ENCODE data around the gene FADS1. TPM values are rescaled to one million over a fixed set of nuclear protein-coding genes. Genes with fewer than 3 reads are reported as not detected.

FADS1 gene
- total and polyA plus RNA-seq, 8 donors: 1.8 to 56.5 (median 11.7) TPM; not detected in 1

DNA sequence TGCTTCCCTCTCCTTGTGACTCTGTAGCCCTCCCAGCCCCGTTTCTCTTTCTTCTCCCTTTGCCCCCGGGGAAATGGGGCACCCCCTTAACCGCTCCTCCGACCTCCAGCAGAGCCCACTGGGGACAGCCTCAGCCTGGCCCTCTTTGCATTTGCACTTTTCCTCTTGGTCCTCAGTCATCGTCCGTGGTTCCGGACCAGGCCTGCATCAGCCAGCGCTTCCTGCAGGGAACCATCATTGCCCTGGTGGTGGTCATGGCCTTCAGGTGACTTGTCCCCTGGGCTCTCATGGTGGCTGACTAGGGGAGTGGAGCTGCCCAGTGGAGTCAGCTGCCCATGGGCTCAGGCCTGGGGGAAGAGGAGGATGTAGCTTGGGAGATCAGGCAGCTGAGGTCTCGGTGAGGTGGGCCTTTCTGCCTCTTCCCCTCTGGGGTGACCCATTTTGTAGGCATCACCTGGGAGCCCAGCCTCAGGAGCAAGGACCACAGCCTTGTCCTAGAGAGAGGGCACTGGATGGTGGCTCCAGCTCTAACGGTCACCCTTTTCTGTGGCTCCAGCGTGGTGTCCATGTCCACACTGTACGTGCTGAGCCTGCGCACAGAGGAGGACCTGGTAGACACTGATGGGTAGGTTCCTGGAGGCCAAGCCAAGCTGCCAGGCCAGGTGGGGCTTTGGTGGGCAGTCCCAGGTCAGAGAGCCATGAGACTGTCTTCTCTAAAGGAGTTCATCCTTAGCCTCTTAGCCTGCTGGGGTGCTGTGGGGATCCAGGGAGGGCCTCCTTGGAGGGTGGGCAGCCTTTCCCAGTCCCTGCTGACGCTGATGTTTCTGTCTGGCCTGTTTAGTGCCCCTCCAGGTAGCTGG lies 36.9 kb downstream of the FADS1 start:
- TF ChIP-seq POLR2A (IDR thresholded peaks at IDR 0.05): no peak
- no peak for TF ChIP-seq POLR2AphosphoS5 (IDR thresholded peaks at IDR 0.05)
- no peak for DNase-seq
- intact Hi-C loops (cut with DNase I; ENCODE audit: low total_unique reads): no loop called here

DNA sequence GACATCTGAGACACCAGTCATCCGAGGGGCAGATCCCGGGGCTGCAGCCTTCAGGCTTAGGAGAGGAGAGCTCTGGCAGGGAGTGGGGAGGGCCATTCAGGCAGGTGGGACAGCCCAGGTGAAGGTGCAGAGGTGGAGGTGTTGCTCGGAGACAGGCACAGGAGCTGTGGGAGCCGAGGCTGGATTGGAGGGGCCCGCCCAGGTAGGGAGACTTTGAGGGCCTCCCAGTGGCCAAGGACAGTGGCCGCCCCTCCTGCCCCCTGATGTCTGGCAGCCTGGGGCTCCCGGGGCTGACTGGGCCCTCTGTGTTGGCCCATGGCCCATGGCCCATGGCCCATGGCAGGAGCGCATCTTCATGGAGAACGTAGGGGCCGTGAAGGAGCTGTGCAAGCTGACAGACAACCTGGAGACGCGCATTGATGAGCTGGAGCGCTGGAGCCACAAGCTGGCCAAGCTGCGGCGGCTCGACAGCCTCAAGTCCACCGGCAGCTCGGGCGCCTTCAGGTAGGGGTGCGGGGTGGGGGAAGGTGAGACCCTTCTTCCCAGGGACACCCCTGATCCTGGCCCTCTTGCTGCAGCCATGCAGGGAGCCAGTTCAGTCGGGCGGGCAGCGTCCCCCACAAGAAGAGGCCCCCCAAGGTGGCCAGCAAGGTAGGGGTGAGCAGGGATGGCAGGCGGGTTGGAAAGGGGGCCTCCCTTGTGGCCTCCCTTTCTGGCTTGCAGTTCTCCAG lies 37.7 kb downstream of the FADS1 start:
- Histone ChIP-seq H3K4me1 (peaks cover 17 to 38% (median 35%) of the 10 kb centered on the region in 4 donors), H3K27me3 (no peaks in the 10 kb centered on the region), H3K4me3 (no peak overlapping the region), H3K36me3 (peaks cover 34 to 75% (median 71%) of the 10 kb centered on the region in 4 donors), H3K27ac (peak overlapping the region in 2 of 5 donors; percentile 24 to 43), H3K9me3 (no peaks in the 10 kb centered on the region)
- no peak for DNase-seq
- 82 to 91% (median 88%) methylated on average over 10 to 24 of the region's 24 CpGs for WGBS, 5 donors
- intact Hi-C loops (cut with DNase I; ENCODE audit: low total_unique reads): no loop called here
- TF ChIP-seq CTCF (IDR thresholded peaks at IDR 0.05): no peak
- TF ChIP-seq POLR2A (IDR thresholded peaks at IDR 0.05): no peak
- TF ChIP-seq POLR2AphosphoS5 (IDR thresholded peaks at IDR 0.05): no peak
- no peak for TF ChIP-seq EP300 (IDR thresholded peaks at IDR 0.05)

More for the DNA sequence above, 36.9 kb downstream of the FADS1 start:
- Histone ChIP-seq H3K27ac (peak overlapping the region in 1 of 5 donors; percentile 22), H3K4me1 (peaks cover 17 to 32% (median 28%) of the 10 kb centered on the region in 4 donors), H3K9me3 (no peaks in the 10 kb centered on the region), H3K4me3 (no peak overlapping the region), H3K36me3 (peaks cover 40 to 83% (median 79%) of the 10 kb centered on the region in 4 donors), H3K27me3 (no peaks in the 10 kb centered on the region)
- 83 to 92% (median 86%) methylated on average over 13 to 14 of the region's 14 CpGs for WGBS, 5 donors

DNA sequence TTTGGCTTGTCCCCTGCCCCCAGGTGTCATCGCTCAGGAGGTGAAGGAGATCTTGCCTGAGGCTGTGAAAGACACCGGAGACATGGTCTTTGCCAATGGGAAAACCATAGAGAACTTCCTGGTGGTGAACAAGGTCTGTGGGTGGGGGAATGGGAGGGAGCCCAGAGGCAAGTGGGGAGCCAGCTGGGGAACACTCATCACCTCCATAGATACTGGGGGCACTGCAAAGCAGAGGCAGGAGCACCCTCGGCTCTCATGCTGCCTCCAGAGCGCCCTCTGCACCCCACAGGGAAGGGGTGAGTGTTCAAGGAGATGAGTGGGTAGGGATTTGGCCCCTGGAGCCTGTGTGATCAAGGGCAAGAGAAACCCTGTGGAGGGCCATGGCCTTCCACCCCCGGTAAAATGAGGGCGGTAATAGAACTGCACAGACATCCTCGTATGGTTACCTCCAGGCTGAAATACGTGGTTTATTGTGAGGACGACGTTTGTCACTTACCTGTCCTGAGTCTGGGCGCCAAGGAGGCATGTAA lies 38.4 kb downstream of the FADS1 start:
- no peak for DNase-seq
- H3K4me1 ChIP-seq: peaks cover 17 to 45% (median 35%) of the 10 kb centered on the region in 4 donors
- H3K36me3 ChIP-seq: peaks cover 28 to 75% (median 67%) of the 10 kb centered on the region in 4 donors
- H3K4me3 ChIP-seq: no peak overlapping the region
- intact Hi-C loops (cut with DNase I; ENCODE audit: low total_unique reads): no loop called here
- WGBS, 5 donors: 80 to 88% (median 87%) methylated on average over 11 of the region's 11 CpGs
- no peaks in the 10 kb centered on the region for H3K9me3 ChIP-seq
- H3K27ac ChIP-seq: peak overlapping the region in 3 of 5 donors; percentile 24 to 91 (median 43)
- TF ChIP-seq POLR2A (IDR thresholded peaks at IDR 0.05): no peak
- no peaks in the 10 kb centered on the region for H3K27me3 ChIP-seq

DNA sequence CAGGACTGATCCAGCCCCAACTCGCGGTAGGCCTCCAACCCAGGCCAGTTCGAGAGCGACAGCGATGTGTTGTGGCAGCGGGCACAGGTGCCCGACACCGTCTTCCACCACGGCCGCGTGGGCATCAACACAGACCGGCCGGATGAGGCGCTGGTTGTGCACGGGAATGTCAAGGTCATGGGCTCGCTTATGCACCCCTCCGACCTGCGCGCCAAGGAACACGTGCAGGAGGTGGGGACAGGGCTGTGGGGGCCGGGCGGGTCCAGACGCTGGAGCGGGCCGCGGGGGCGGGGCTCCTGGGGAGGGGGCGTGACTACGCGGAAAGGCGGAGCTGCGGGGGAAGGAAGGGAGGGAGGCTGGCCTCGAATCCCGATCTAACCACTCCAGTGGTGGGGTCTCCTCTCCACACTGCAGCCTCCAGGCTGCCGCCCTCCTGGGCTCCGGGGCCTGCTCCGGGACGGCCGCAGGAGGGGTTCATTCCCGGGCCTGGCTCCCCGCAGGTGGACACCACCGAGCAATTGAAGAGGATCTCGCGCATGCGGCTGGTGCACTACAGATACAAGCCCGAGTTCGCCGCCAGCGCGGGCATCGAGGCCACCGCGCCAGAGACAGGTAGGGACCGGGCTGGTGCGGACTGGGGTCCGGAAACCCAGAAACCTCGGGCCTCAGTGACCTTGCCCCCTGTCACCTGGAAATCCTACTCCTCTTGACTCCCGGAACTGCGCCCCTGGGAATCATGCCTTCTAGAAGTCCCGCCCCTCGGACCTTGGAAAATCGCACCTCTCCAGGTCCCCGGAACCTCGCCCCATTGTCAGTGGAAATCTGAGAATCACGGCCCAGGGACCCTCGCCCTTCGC lies 39.3 kb downstream of the FADS1 start:
- Histone ChIP-seq H3K4me1 (peaks cover 18 to 55% (median 39%) of the 10 kb centered on the region in 4 donors), H3K27me3 (no peaks in the 10 kb centered on the region), H3K36me3 (peaks cover 22 to 70% (median 59%) of the 10 kb centered on the region in 4 donors), H3K9me3 (no peaks in the 10 kb centered on the region), H3K4me3 (peak overlapping the region; percentile 14 to 27 (median 20)), H3K27ac (peak overlapping the region; percentile 43 to 91 (median 57))
- peak; percentile 77 to 86 for DNase-seq
- 44 to 53% (median 46%) methylated on average over 48 to 67 of the region's 67 CpGs for WGBS, 5 donors
- TF ChIP-seq POLR2AphosphoS5 (IDR thresholded peaks at IDR 0.05) (peak in 2 of 3 donors; percentile 5 to 35), EP300 (IDR thresholded peaks at IDR 0.05) (no peak), POLR2A (IDR thresholded peaks at IDR 0.05) (no peak), CTCF (IDR thresholded peaks at IDR 0.05) (no peak)
- intact Hi-C loops (cut with DNase I; ENCODE audit: low total_unique reads): no loop called here

Measured in stomach (tissue), 9 donors.